ENCODE results near the gene NTRK3.

DNA sequence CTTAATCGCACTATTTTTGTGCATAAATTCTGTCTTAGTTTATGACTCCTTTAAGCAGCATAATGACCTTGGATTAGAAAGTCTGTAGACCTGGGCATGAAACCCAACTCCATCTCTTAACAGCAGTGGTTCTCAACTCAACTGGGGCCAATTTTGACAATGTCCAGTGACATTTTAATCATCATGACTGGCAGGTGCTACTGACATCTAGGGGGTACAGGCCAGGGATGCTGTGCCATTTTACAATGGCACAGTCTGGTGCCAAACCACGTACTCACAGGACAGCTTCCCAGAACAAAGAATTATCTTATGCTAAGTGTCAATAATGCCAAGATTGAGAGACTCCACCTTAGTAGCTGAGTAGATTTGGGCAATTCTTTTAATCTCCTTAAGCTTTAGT is 405.0 kb downstream of the NTRK3 start:
- TF ChIP-seq POLR2AphosphoS5 (IDR thresholded peaks at IDR 0.05; ENCODE audit: borderline replicate concordance, low read depth, low read length) (no peak), EZH2 (IDR thresholded peaks at IDR 0.05) (no peak)

Data from SK-N-MC (cell line).